Naive B cell (primary cell): ENCODE results near the gene TSPAN5. TPM values are rescaled to one million over a fixed set of nuclear protein-coding genes. Genes with fewer than 3 reads are reported as not detected.

Experiments
- ATAC-seq, 2 donors: fragments of 150-1000 bp; cut with Tn5 transposase; 2 replicates each; pipeline ENCODE4 v1.10.0; 2021; ENCODE audit warnings: low read depth in 2 of 2, mild to moderate bottlenecking in 2 of 2, moderate library complexity in 2 of 2
- DNase-seq: peaks from one replicate; pipeline ENCODE4 v3.0.0; 2022
- H3K27ac Mint-ChIP-seq, 6 donors: one replicate each; pipeline ENCODE4 v1.8.0; 2020 to 2022; ENCODE audit warnings: mild to moderate bottlenecking in 6 of 6, mixed read lengths in 6 of 6, moderate library complexity in 5 of 6, inconsistent platforms in 2 of 6
- H3K27me3 Mint-ChIP-seq, 3 donors: one replicate each; pipeline ENCODE4 v1.8.0; 2021 to 2022; ENCODE audit warnings: mixed read lengths in 3 of 3, mild to moderate bottlenecking in 1 of 3
- H3K36me3 Mint-ChIP-seq, 2 donors: one replicate each; pipeline ENCODE4 v1.8.0; 2020 to 2022; ENCODE audit warnings: mixed read lengths in 2 of 2, inconsistent platforms in 1 of 2, mild to moderate bottlenecking in 1 of 2
- H3K4me1 Mint-ChIP-seq, 3 donors: one replicate each; pipeline ENCODE4 v1.8.0; 2020 to 2022; ENCODE audit warnings: mixed read lengths in 3 of 3, inconsistent platforms in 1 of 3, mild to moderate bottlenecking in 1 of 3, moderate library complexity in 1 of 3
- H3K4me3 Mint-ChIP-seq, 8 donors: one replicate each; pipeline ENCODE4 v1.8.0; 2020 to 2022; ENCODE audit warnings: mild to moderate bottlenecking in 8 of 8, mixed read lengths in 8 of 8, moderate library complexity in 8 of 8, inconsistent platforms in 2 of 8
- H3K9me3 Mint-ChIP-seq, 7 donors: one replicate each; pipeline ENCODE4 v1.8.0; 2020 to 2022; ENCODE audit warnings: mixed read lengths in 7 of 7, mild to moderate bottlenecking in 5 of 7, inconsistent platforms in 2 of 7, moderate library complexity in 1 of 7
- polyA plus RNA-seq, 6 donors: library from polyadenylated mRNA; unstranded; fragments of 300-500 nt; fragmentation: Illumina TruSeq; gene quantifications; one replicate each; pipeline ENCODE4 v1.2.3, GENCODE V29; 2021; ENCODE audit warnings: low read depth in 6 of 6

Gene TSPAN5
- polyA plus RNA-seq, 6 donors from 2014 or later, result 3.9 to 10.2 (median 8.8) TPM

DNA sequence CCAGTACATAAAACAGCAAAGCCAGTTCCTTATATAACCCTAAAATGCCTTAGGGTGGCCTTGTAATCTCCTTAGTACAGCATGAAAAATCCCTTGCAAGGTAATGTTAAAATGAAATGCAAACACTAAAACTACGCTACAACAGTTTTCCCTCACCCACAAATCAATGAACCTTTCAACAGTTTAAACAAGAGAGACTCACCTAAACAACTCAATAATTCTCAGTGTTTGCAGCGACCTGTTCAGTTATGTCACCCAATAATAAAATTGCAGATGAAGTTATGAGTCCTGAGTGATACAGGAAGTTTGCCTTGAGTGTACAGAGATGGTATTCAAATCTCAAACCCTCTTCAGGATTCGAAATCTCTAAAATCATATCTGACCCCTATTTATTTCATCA, 25.3 kb downstream of the TSPAN5 start:
- Mint-ChIP-seq H3K4me3 (no peak overlapping the region), H3K9me3 (no peaks in the 10 kb centered on the region), H3K27ac (no peak overlapping the region), H3K27me3 (no peaks in the 10 kb centered on the region), H3K4me1 (peaks cover 1 to 17% (median 8%) of the 10 kb centered on the region in 3 donors), H3K36me3 (no peaks in the 10 kb centered on the region)
- ATAC-seq (no peak), DNase-seq (no peak)

DNA sequence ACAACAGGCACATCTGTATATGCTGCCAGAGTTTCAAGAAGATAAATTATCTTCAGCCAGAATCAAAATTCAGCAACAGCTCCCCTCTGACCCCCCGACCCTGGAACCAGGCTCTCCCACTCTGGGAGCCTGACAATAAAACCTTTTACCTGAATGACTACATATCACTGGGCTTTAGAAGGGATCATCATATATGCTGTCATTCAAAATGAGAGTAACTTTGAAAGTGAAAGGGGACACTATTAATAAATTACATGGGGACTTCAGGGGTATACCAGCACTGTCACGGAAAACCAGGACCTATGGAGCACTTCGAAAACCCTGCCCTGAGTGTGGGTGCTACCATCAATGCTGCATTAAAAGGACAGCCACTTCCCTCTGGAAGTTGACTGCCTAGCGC, 26.2 kb downstream of the TSPAN5 start:
- H3K27ac Mint-ChIP-seq, result peak overlapping the region in 1 of 6 donors; percentile 58
- H3K36me3 Mint-ChIP-seq, result no peaks in the 10 kb centered on the region
- ATAC-seq (no peak), DNase-seq (no peak)
- H3K4me1 Mint-ChIP-seq, result peaks cover 1 to 14% (median 13%) of the 10 kb centered on the region in 3 donors
- no peaks in the 10 kb centered on the region for H3K9me3 Mint-ChIP-seq
- H3K4me3 Mint-ChIP-seq, result no peak overlapping the region
- no peaks in the 10 kb centered on the region for H3K27me3 Mint-ChIP-seq

DNA sequence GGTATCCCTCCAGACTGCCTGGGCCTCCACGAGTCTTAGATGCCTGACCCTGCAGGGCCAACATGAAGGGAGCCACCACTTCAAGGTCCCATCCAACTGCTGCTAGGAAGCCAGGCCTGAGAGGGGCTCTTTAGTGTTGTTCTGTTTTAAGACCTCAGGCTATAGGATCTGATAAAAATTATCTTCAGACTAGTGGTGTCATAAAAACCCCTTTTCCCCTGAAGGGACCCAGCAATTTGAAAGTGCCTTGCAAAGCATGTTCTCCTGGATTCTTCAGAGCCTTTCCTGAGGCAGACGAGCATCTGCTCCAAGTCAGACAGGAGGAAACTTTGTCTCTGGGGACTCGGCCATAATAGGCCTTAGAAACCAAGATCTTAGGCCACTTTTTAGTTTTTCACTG, 26.9 kb downstream of the TSPAN5 start:
- Mint-ChIP-seq H3K9me3 (no peaks in the 10 kb centered on the region), H3K4me1 (peaks cover 1 to 16% (median 16%) of the 10 kb centered on the region in 3 donors), H3K36me3 (no peaks in the 10 kb centered on the region), H3K27ac (peak overlapping the region in 1 of 6 donors; percentile 58), H3K4me3 (no peak overlapping the region), H3K27me3 (peaks cover 0 to 4% (median 0%) of the 10 kb centered on the region in 3 donors)
- DNase-seq, result no peak
- ATAC-seq, result no peak

GRCh38 chr4:98630737-98631454, 27.5 kb downstream of the TSPAN5 start:
- ATAC-seq (no peak), DNase-seq (no peak)
- H3K4me3 Mint-ChIP-seq, result no peak overlapping the region
- H3K27me3 Mint-ChIP-seq, result peaks cover 0 to 5% (median 0%) of the 10 kb centered on the region in 3 donors
- peaks cover 1 to 19% (median 18%) of the 10 kb centered on the region in 3 donors for H3K4me1 Mint-ChIP-seq
- H3K9me3 Mint-ChIP-seq, result no peaks in the 10 kb centered on the region
- peak overlapping the region in 1 of 6 donors; percentile 35 for H3K27ac Mint-ChIP-seq
- no peaks in the 10 kb centered on the region for H3K36me3 Mint-ChIP-seq

- H3K9me3 Mint-ChIP-seq, result no peaks in the 10 kb centered on the region
- H3K27ac Mint-ChIP-seq, result peak overlapping the region in 1 of 6 donors; percentile 8
- DNase-seq, result no peak
Measured at GRCh38 chr4:98627531-98628257, 30.7 kb downstream of the TSPAN5 start.

GRCh38 chr4:98626350-98626749, 32.1 kb downstream of the TSPAN5 start:
- H3K4me1 Mint-ChIP-seq, result peaks cover 7 to 23% (median 10%) of the 10 kb centered on the region in 3 donors
- no peak for ATAC-seq
- peaks cover 0 to 5% (median 0%) of the 10 kb centered on the region in 3 donors for H3K27me3 Mint-ChIP-seq
- peak overlapping the region in 2 of 6 donors; percentile 64 to 91 for H3K27ac Mint-ChIP-seq
- no peaks in the 10 kb centered on the region for H3K9me3 Mint-ChIP-seq
- H3K4me3 Mint-ChIP-seq, result no peak overlapping the region
- no peak for DNase-seq
- H3K36me3 Mint-ChIP-seq, result no peaks in the 10 kb centered on the region

More at GRCh38 chr4:98627531-98628257, 30.7 kb downstream of the TSPAN5 start:
- Mint-ChIP-seq H3K4me3 (no peak overlapping the region), H3K4me1 (peaks cover 7 to 26% (median 21%) of the 10 kb centered on the region in 3 donors), H3K36me3 (no peaks in the 10 kb centered on the region), H3K27me3 (peaks cover 0 to 5% (median 0%) of the 10 kb centered on the region in 3 donors)
- no peak for ATAC-seq

DNA sequence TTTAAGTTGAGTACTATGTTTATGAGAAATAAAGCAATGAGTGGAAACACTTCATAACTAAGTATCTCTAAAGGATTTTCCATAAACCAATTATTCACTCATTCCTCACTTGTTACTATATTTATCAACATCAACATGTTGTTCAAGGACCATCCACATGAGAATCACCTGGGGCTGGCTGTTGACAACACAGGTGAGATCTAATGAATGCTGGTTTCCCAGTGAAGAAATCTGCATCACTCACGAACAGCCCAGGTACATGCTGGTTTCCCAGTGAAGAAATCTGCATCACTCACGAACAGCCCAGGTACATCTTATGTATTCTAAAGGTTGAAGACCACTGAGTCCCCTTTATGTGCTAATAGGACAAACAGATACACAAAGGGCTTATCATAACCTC, 32.5 kb downstream of the TSPAN5 start:
- Mint-ChIP-seq H3K27ac (no peak overlapping the region), H3K27me3 (peaks cover 0 to 5% (median 0%) of the 10 kb centered on the region in 3 donors), H3K4me3 (no peak overlapping the region), H3K36me3 (no peaks in the 10 kb centered on the region), H3K9me3 (no peaks in the 10 kb centered on the region), H3K4me1 (peaks cover 6 to 23% (median 10%) of the 10 kb centered on the region in 3 donors)
- DNase-seq (no peak), ATAC-seq (no peak)

- Mint-ChIP-seq H3K4me3 (no peak overlapping the region), H3K27me3 (peaks cover 0 to 5% (median 3%) of the 10 kb centered on the region in 3 donors), H3K9me3 (no peaks in the 10 kb centered on the region), H3K4me1 (peaks cover 6 to 26% (median 10%) of the 10 kb centered on the region in 3 donors), H3K27ac (no peak overlapping the region), H3K36me3 (peaks cover 0 to 3% of the 10 kb centered on the region in 2 donors)
- DNase-seq, result no peak
- no peak for ATAC-seq
Measured at GRCh38 chr4:98625399-98625798, 33.0 kb downstream of the TSPAN5 start.

- peak overlapping the region in 1 of 6 donors; percentile 37 for H3K27ac Mint-ChIP-seq
- no peak overlapping the region for H3K4me3 Mint-ChIP-seq
- peaks cover 0 to 4% of the 10 kb centered on the region in 2 donors for H3K36me3 Mint-ChIP-seq
- no peak for ATAC-seq
- no peaks in the 10 kb centered on the region for H3K9me3 Mint-ChIP-seq
- peaks cover 6 to 29% (median 10%) of the 10 kb centered on the region in 3 donors for H3K4me1 Mint-ChIP-seq
- H3K27me3 Mint-ChIP-seq, result peaks cover 0 to 5% (median 4%) of the 10 kb centered on the region in 3 donors
- no peak for DNase-seq
Measured at GRCh38 chr4:98624642-98625041, 33.8 kb downstream of the TSPAN5 start.

- Mint-ChIP-seq H3K9me3 (no peaks in the 10 kb centered on the region), H3K27me3 (peaks cover 0 to 5% (median 4%) of the 10 kb centered on the region in 3 donors), H3K4me3 (no peak overlapping the region), H3K36me3 (peaks cover 0 to 4% of the 10 kb centered on the region in 2 donors), H3K4me1 (peaks cover 6 to 29% (median 10%) of the 10 kb centered on the region in 3 donors), H3K27ac (no peak overlapping the region)
- ATAC-seq, result no peak
- no peak for DNase-seq
Measured at GRCh38 chr4:98624144-98624543, 34.3 kb downstream of the TSPAN5 start.

DNA sequence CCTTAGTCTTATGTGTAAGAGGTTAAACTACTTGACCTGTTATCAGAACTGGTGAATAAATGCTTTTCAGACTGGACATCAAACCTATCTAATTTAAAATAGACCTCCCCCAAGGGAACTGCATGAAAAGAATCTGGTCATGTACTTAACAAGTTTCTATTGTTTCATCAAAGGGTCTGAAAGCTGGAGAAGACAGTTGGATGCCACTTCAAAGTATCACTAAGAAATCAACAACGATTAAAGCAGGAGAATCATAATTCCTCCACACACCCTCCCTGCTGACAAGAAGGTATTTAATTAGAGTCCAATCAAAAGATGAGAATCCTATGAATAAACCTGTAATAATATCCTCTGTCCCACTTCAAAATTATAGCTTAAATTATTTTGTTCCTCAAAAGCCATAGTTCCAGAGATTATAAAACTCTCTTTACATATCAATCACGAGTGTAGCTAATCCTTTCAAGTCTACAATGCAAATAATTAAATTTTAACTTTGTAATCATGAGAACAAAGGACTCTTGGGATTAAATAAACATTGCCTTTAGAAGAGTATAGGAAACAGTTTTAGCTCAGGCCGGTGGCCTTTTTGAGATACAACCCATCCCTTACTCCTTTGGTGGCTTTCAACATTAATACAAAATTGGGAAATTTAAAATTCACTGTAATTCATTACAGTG, 35.1 kb downstream of the TSPAN5 start:
- no peak overlapping the region for H3K27ac Mint-ChIP-seq
- peaks cover 0 to 4% of the 10 kb centered on the region in 2 donors for H3K36me3 Mint-ChIP-seq
- DNase-seq (no peak), ATAC-seq (no peak)
- H3K4me1 Mint-ChIP-seq, result peaks cover 6 to 29% (median 10%) of the 10 kb centered on the region in 3 donors
- no peak overlapping the region for H3K4me3 Mint-ChIP-seq
- peaks cover 0 to 5% (median 4%) of the 10 kb centered on the region in 3 donors for H3K27me3 Mint-ChIP-seq
- H3K9me3 Mint-ChIP-seq, result no peaks in the 10 kb centered on the region

DNA sequence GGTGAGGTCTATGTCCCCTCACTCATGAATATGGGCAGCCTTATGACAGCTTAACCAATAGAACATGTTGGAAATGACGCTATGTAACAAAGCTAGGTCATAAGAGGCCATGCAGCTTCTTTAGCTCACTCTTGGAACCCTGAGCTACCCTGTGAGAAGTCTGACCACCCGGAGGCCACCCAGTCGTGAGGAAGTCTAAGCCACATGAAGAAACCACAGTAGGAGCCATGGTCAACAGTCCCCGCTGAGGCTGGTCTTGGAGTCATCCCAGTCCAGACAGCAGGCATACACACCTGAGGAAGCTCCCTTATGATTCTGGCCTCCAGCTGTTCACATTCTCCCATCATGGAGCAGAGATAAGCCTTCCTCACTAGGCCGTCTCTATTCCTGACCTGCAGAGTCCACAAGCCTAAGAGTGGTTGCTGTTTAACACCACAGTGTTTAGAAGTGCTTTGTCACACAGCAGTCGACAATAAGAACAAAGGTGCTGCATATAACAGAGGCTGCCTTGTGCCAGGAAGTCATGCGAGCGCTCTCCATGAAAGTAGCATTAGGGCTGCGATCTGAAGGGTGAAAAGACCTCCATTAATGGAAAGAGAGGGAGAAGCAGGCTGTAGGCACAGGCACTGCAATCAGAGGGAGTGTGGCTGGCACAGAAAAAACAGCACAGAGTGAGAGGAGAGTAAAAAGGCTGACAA, 38.2 kb downstream of the TSPAN5 start:
- Mint-ChIP-seq H3K27me3 (peaks cover 0 to 4% (median 0%) of the 10 kb centered on the region in 3 donors), H3K36me3 (peaks cover 0 to 7% of the 10 kb centered on the region in 2 donors), H3K4me3 (no peak overlapping the region), H3K4me1 (peaks cover 0 to 16% (median 4%) of the 10 kb centered on the region in 3 donors), H3K27ac (peak overlapping the region in 2 of 6 donors; percentile 68 to 78), H3K9me3 (no peaks in the 10 kb centered on the region)
- ATAC-seq (no peak), DNase-seq (no peak)

- no peak for ATAC-seq
Measured at GRCh38 chr4:98619180-98619579, 39.2 kb downstream of the TSPAN5 start.

More at GRCh38 chr4:98619180-98619579, 39.2 kb downstream of the TSPAN5 start:
- DNase-seq, result no peak
- Mint-ChIP-seq H3K36me3 (peaks cover 0 to 7% of the 10 kb centered on the region in 2 donors), H3K4me1 (peaks cover 0 to 15% (median 3%) of the 10 kb centered on the region in 3 donors), H3K4me3 (no peak overlapping the region), H3K9me3 (no peaks in the 10 kb centered on the region), H3K27ac (no peak overlapping the region), H3K27me3 (peaks cover 0 to 4% (median 0%) of the 10 kb centered on the region in 3 donors)
